Endothelial cell of umbilical vein (primary cell): ENCODE data around the gene KIAA0408.

ENCODE experiments used
- CTCF ChIP-seq, 2 donors: IDR thresholded peaks; 1 replicate in 1 of 2; 2 replicates in 1 of 2; pipeline ENCODE4 v1.5.1; 2011; ENCODE audit warnings: low read length in 2 of 2, mild to moderate bottlenecking in 2 of 2, moderate library complexity in 2 of 2, control low read depth in 1 of 2, inconsistent platforms in 1 of 2, low read depth in 1 of 2; ENCODE audit not compliant: insufficient read depth in 1 of 2; ENCODE audit errors: extremely low read depth in 1 of 2
- JUN ChIP-seq: IDR thresholded peaks from 2 replicates; pipeline ENCODE4 v1.6.1; 2011; ENCODE audit warnings: borderline replicate concordance, low read depth; ENCODE audit not compliant: insufficient read length, insufficient read depth
- POLR2AphosphoS5 ChIP-seq: IDR thresholded peaks from 2 replicates; pipeline ENCODE4 v1.6.1; 2012; ENCODE audit warnings: low read depth, mild to moderate bottlenecking, control low read depth, low read length, moderate library complexity; ENCODE audit not compliant: insufficient read depth

GRCh38 chr6:127496471-127496870 is 37.3 kb upstream of the KIAA0408 start:
- no peak for TF ChIP-seq POLR2AphosphoS5
- TF ChIP-seq CTCF (IDR thresholded peaks at IDR 0.05; ENCODE audit: extremely low read depth in 1 of 2, insufficient read depth in 1 of 2, low read depth in 1 of 2, low read length in 2 of 2) = no peak
- no peak for TF ChIP-seq JUN
